LNCAP (cell line): ENCODE results near the gene OSTF1.

Experiments
- CTCF ChIP-seq: fragments of 450-650 bp; IDR thresholded peaks from 2 replicates; pipeline ENCODE4 v1.5.1; 2017; ENCODE audit warnings: mild to moderate bottlenecking

The OSTF1 gene

GRCh38 chr9:75149841-75150241 lies 61.5 kb downstream of the OSTF1 start:
- TF ChIP-seq CTCF: no peak

GRCh38 chr9:75150512-75150911 lies 62.2 kb downstream of the OSTF1 start:
- no peak for TF ChIP-seq CTCF

GRCh38 chr9:75152416-75152815 lies 64.1 kb downstream of the OSTF1 start:
- TF ChIP-seq CTCF: no peak

- no peak for TF ChIP-seq CTCF
Observed at GRCh38 chr9:75156858-75157257, 68.5 kb downstream of the OSTF1 start.

GRCh38 chr9:75161116-75161857 lies 73.0 kb downstream of the OSTF1 start:
- no peak for TF ChIP-seq CTCF

GRCh38 chr9:75163764-75164163 lies 75.5 kb downstream of the OSTF1 start:
- no peak for TF ChIP-seq CTCF

- no peak for TF ChIP-seq CTCF
Observed at GRCh38 chr9:75164573-75164972, 76.3 kb downstream of the OSTF1 start.

GRCh38 chr9:75167281-75167680 lies 79.0 kb downstream of the OSTF1 start:
- TF ChIP-seq CTCF: no peak
